WTC11 (cell line): ENCODE measurements around the gene ASTN2. TPM values are rescaled to one million over a fixed set of nuclear protein-coding genes. Genes with fewer than 3 reads are reported as not detected.

Experiments
- ATAC-seq: fragments of 200-7000 bp; cut with Tn5 transposase; 2 replicates; pipeline ENCODE4 v1.10.0; 2021; ENCODE audit warnings: mild to moderate bottlenecking, moderate library complexity
- CTCF ChIA-PET: fragments of 300-600 bp; sonication (Branson Sonifier 250); formaldehyde crosslinking; loops from one replicate; lab custom pipeline; 2021; ENCODE audit warnings: antibody characterized with exemption; lab: Charles Lee
- POLR2A ChIA-PET: fragments of 350-600 bp; sonication (Branson Sonifier 250); formaldehyde crosslinking; loops from one replicate; lab custom pipeline; 2021; ENCODE audit warnings: antibody characterized with exemption; lab: Charles Lee
- DNase-seq: peaks from one replicate; pipeline ENCODE4 v3.0.0; 2021; ENCODE audit warnings: low spot score
- H3K27ac Mint-ChIP-seq: 2 replicates; pipeline ENCODE4 v1.8.0; 2021; ENCODE audit warnings: mixed read lengths
- H3K27me3 Mint-ChIP-seq: 2 replicates; pipeline ENCODE4 v1.8.0; 2021; ENCODE audit warnings: low read depth, mild to moderate bottlenecking, moderate library complexity, mixed read lengths
- H3K36me3 Mint-ChIP-seq: 2 replicates; pipeline ENCODE4 v1.8.0; 2021; ENCODE audit warnings: mixed read lengths
- H3K4me1 Mint-ChIP-seq: 2 replicates; pipeline ENCODE4 v1.8.0; 2022; ENCODE audit warnings: mixed read lengths
- H3K4me3 Mint-ChIP-seq: 2 replicates; pipeline ENCODE4 v1.8.0; 2021; ENCODE audit warnings: mild to moderate bottlenecking, moderate library complexity, mixed read lengths
- H3K9me3 Mint-ChIP-seq: 2 replicates; pipeline ENCODE4 v1.8.0; 2021; ENCODE audit warnings: mixed read lengths
- ARID4B ChIP-seq: sonication (generic); formaldehyde crosslinking; IDR thresholded peaks from 2 replicates; pipeline ENCODE4 v1.8.0; 2023; ENCODE audit warnings: missing genetic modification reagents, mild to moderate bottlenecking, borderline replicate concordance
- CDX4 ChIP-seq: fragments of 250-450 bp; sonication (Bioruptor Pico); IDR thresholded peaks from 2 replicates; pipeline ENCODE4 v1.9.0; 2021; ENCODE audit warnings: moderate library complexity, mild to moderate bottlenecking, inconsistent platforms, borderline replicate concordance
- ELF4 ChIP-seq: sonication (generic); formaldehyde crosslinking; IDR thresholded peaks from 2 replicates; pipeline ENCODE4 v1.8.1; 2022; ENCODE audit warnings: low read depth, mild to moderate bottlenecking, moderate library complexity, missing genetic modification reagents
- HMGXB4 ChIP-seq: sonication (generic); formaldehyde crosslinking; IDR thresholded peaks from 2 replicates; pipeline ENCODE4 v1.8.1; 2023; ENCODE audit warnings: mild to moderate bottlenecking, moderate library complexity, missing genetic modification reagents
- JAZF1 ChIP-seq: fragments of 250-450 bp; sonication (Bioruptor Pico); IDR thresholded peaks from 2 replicates; pipeline ENCODE4 v1.9.0; 2021; ENCODE audit warnings: moderate library complexity, mild to moderate bottlenecking, inconsistent platforms
- MXD4 ChIP-seq: fragments of 250-450 bp; sonication (Bioruptor Pico); IDR thresholded peaks from 2 replicates; pipeline ENCODE4 v1.8.0; 2021; ENCODE audit warnings: mild to moderate bottlenecking, moderate library complexity, borderline replicate concordance
- MYBL2 ChIP-seq: sonication (generic); formaldehyde crosslinking; IDR thresholded peaks from 2 replicates; pipeline ENCODE4 v1.8.1; 2023; ENCODE audit warnings: mild to moderate bottlenecking, moderate library complexity, missing genetic modification reagents
- NR2C2 ChIP-seq: sonication (generic); formaldehyde crosslinking; IDR thresholded peaks from 2 replicates; pipeline ENCODE4 v1.8.0; 2022; ENCODE audit warnings: mild to moderate bottlenecking, missing genetic modification reagents
- SMAD4 ChIP-seq: sonication (generic); formaldehyde crosslinking; IDR thresholded peaks from 2 replicates; pipeline ENCODE4 v1.8.0; 2022; ENCODE audit warnings: mild to moderate bottlenecking, missing genetic modification reagents
- SP1 ChIP-seq: sonication (generic); formaldehyde crosslinking; conservative IDR thresholded peaks from 2 replicates; pipeline ENCODE4 v1.8.1; 2022; ENCODE audit warnings: missing genetic modification reagents
- TEAD1 ChIP-seq: sonication (generic); formaldehyde crosslinking; IDR thresholded peaks from 2 replicates; pipeline ENCODE4 v1.8.0; 2022; ENCODE audit warnings: mild to moderate bottlenecking, missing genetic modification reagents
- ZBTB43 ChIP-seq: sonication (generic); formaldehyde crosslinking; IDR thresholded peaks from 2 replicates; pipeline ENCODE4 v1.8.1; 2023; ENCODE audit warnings: mild to moderate bottlenecking, missing genetic modification reagents
- ZNF219 ChIP-seq: sonication (generic); formaldehyde crosslinking; IDR thresholded peaks from 2 replicates; pipeline ENCODE4 v1.8.0; 2023; ENCODE audit warnings: missing genetic modification reagents, mild to moderate bottlenecking, borderline replicate concordance
- ZNF263 ChIP-seq: sonication (generic); formaldehyde crosslinking; IDR thresholded peaks from 2 replicates; pipeline ENCODE4 v1.8.1; 2022; ENCODE audit warnings: low read depth, mild to moderate bottlenecking, moderate library complexity, missing genetic modification reagents
- ZNF416 ChIP-seq: fragments of 250-450 bp; sonication (Bioruptor Pico); IDR thresholded peaks from 2 replicates; pipeline ENCODE4 v1.9.0; 2021; ENCODE audit warnings: mild to moderate bottlenecking, inconsistent platforms
- ZNF423 ChIP-seq: fragments of 250-450 bp; sonication (Bioruptor Pico); IDR thresholded peaks from 2 replicates; pipeline ENCODE4 v2.1.2; 2022; ENCODE audit warnings: mild to moderate bottlenecking, moderate library complexity
- ZNF512 ChIP-seq: sonication (generic); formaldehyde crosslinking; IDR thresholded peaks from 2 replicates; pipeline ENCODE4 v1.8.1; 2022; ENCODE audit warnings: missing genetic modification reagents, borderline replicate concordance
- ZSCAN18 ChIP-seq: fragments of 250-450 bp; sonication (Bioruptor Pico); IDR thresholded peaks from 2 replicates; pipeline ENCODE4 v2.1.2; 2022; ENCODE audit warnings: mild to moderate bottlenecking, moderate library complexity
- total RNA-seq: library from RNA; stranded (reverse); gene quantifications from 3 replicates; pipeline ENCODE4 v1.2.3, GENCODE V29; 2021

The ASTN2 gene
- total RNA-seq, 1 experiment from 2014 or later = 16.2 TPM

- peak overlapping the region; percentile 9; the same call in 1 of the 2 replicates for H3K27ac Mint-ChIP-seq
- CTCF ChIA-PET = interaction anchor here (2.3 to 11.9 kb wide), 2 partner anchors 13 to 118 kb away, joined by 11 to 272 read pairs; no protein-coding TSS in a partner anchor
- H3K4me3 Mint-ChIP-seq = no peak overlapping the region
These were observed 558.8 kb downstream of the ASTN2 start for GRCh38 chr9:116855881-116856662.

More at GRCh38 chr9:116855881-116856662, 558.8 kb downstream of the ASTN2 start:
- Mint-ChIP-seq H3K36me3 (no peaks in the 10 kb centered on the region), H3K9me3 (no peaks in the 10 kb centered on the region), H3K4me1 (peaks cover 16% of the 10 kb centered on the region), H3K27me3 (no peaks in the 10 kb centered on the region)
- DNase-seq (no peak), ATAC-seq (no peak)
- TF ChIP-seq ZNF219 (CRISPR knock-in tag) = no peak
- TF ChIP-seq NR2C2 (CRISPR knock-in tag) = no peak
- TF ChIP-seq SMAD4 (CRISPR knock-in tag) = no peak
- no peak for TF ChIP-seq ZNF416 (CRISPR knock-in tag)
- no peak for TF ChIP-seq MYBL2 (CRISPR knock-in tag)
- TF ChIP-seq ELF4 (CRISPR knock-in tag) = no peak
- TF ChIP-seq ARID4B = no peak
- no peak for TF ChIP-seq MXD4 (CRISPR knock-in tag)
- no peak for TF ChIP-seq JAZF1 (CRISPR knock-in tag)
- no peak for TF ChIP-seq SP1
- TF ChIP-seq CDX4 (CRISPR knock-in tag) = no peak
- no peak for TF ChIP-seq TEAD1 (CRISPR knock-in tag)
- TF ChIP-seq ZNF263 (CRISPR knock-in tag) = no peak
- no peak for TF ChIP-seq ZNF423 (CRISPR knock-in tag)
- no peak for TF ChIP-seq ZBTB43
- TF ChIP-seq ZSCAN18 (CRISPR knock-in tag) = no peak
- TF ChIP-seq HMGXB4 (CRISPR knock-in tag) = no peak
- TF ChIP-seq ZNF512 = no peak
- POLR2A ChIA-PET = no interaction called here
